Fibroblast of peridontal ligament (primary cell): ENCODE measurements around the gene NPHP3.
"Not testable (repeated sequence)": the region's sequence is repeated elsewhere in the genome, so short reads cannot be mapped to it uniquely, and the experiment has no call there.

Source experiments
- DNase-seq: peaks from one replicate; pipeline ENCODE4 v3.0.0-alpha.2; 2010; ENCODE audit errors: extremely low read depth

The NPHP3 gene

DNA sequence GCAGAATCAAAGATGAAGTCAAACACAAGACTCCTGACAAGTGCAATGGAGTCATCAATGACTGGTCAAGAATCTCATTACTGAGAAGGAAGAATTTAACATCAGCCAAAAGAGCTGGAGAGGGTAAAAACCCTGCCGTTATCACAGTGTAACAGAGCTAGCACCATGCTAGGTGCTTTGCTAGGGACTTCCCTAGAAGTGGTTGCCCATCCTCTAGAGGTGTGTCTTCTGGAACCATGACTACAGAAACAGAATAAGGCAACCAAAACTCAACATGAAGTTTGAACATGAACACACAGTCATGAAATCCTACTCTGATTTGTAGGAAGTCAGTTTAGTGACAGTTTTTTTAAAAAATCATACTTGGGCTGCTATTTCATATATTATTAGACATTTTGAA is 72.1 kb downstream of the NPHP3 start:
- DNase-seq = no peak

DNA sequence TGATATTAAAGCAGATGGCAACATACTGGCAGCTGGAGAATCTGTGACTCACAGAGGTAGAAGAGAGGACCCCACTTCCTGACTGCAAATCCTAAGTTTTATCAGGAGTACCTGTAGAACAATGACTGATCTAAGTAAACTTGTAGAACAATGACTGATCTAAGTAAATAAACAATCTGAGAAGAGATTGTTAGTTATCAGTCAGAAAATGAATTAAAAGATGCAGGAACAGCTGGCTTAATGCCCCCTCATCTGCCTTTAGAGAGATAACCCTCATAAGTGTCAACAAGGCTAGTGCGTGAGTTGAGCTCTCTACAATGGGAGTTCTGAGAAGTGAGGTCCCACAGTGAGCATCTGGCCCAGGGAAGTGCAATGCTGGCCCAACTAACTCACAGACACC is 77.2 kb downstream of the NPHP3 start:
- DNase-seq = no peak

DNA sequence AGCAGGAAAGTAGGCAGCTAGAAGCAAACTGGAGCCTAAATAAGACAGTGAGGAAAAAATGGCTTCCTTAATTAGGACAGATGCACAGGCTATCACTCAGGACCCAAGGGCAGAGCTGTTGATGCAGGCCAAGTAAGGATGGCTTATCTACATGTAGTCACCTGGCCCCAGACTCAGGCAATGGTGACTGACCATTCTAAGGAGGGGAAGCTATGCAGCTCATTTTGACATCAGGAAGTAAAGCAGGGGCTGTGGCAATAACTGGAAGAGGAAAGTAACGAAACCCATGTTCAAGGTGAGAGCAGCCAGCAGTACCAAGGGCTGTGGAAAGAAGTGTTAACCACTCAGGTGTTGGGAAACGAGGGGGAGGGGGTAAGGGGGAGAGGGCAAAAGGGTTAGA is 78.8 kb downstream of the NPHP3 start:
- no peak for DNase-seq

DNA sequence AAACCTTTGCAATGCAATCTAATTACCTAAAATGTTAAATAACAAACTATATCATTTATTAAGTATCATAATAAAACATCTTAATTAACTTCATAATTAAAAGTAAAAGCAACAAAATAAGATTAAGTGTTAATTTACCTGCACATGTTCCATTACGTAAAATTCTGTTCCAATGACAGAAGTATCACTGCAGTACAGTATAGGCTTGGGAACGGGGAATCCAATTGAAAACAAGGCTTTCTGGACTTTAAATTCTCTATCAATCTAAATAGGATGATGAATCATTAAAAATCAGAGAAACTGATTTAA is 79.7 kb downstream of the NPHP3 start:
- DNase-seq = no peak

DNA sequence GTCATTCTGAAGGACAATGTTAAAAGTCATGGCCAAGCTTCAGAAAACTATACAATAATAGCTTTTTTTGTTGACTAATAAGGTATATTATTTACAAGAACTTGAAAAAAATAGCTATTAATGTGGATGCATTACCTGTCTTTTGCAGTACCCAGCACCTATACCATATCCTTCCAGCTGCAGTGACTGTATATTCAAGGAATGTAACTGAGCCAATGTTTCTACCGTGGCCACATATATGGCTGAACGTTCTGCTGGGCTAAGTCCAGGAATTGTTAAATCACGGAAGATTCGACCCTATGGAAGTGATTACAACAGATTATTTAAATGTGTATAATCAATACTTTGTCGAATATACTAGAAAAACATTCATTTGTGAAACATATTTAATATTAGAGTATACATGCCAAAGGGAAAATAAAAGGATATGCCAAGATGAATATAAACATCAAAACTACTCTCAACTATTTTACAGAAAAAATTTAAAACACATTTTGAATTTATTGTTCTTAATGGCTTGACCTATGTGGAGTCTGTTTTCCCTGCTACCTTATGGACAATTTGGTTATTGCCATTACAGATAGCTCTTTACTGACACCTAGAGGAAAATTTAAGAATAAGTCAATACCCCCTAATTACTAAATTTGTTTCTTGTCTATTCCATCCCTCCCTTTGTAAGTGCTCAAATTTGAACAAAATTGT is 80.2 kb downstream of the NPHP3 start:
- peak; percentile 88 for DNase-seq

DNA sequence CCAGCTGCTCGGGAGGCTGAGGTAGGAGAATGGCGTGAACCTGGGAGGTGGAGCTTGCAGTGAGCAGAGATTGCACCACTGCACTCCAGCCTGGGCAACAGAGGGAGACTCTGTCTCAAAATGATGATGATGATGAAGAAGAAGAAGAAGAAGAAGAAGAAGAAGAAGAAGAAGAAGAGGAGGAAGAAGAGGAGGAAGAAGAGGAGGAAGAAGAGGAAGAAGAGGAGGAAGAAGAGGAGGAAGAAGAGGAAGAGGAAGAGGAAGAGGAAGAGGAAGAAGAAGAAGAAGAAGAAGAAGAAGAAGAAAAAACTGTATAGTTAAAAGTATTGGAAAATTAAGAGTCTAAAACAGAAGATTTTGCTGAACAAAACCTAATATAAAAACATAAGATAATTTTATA is 80.8 kb downstream of the NPHP3 start:
- DNase-seq = not testable (repeated sequence)

DNA sequence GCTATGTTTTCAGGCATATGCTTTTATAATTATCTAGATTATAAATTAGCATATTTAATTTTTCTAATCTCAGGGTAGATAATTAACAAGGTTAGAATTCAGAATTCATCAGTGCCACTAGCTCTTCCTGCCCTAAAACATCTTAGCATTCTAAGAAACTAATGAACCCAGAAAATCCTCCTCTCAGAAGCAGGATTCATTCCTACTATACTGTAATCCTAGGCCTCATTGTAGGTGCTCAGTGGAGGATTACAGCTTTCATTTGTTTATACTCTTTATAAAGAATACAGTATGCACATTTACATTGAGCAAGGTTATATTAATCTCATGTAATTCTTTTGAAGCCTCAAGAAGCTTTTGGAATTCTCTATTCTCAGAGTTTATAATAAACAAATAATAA is 83.5 kb downstream of the NPHP3 start:
- no peak for DNase-seq

DNA sequence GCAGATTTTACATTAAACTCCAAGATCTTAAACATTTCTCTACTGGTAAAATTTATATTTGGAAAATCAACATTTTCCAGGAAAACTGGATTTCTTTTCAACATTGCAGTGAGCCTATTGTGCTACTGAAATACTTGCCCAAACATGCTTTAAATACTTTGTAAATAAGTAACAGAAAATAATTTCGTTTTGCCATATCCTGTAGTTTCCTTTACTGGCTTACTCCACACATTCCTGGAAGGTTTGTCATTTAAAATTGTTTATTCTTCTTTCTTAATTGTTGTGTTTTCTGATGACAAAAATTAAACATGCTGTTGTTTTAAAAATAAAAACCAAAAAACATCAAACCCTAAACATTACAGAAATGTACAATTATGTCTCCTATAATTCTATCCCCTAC is 84.6 kb downstream of the NPHP3 start:
- DNase-seq = peak; percentile 64

DNA sequence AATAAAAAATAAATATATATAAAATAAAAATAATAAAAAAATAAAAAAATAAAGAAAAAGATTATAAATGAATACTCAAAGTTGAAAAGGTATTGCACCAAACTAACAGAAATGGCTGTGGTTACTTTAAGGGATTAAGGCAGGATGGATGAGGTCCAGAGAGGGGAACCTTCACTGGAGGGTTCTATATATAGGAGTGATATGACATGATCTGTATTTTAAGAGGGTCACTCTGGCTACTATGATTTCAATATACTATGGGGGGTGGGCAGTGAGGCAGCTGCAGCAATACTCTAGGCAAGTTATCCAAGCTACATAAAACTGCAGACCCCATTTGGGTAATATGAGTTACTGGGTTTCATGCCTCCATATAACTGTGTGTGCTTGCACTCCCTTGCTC is 87.2 kb downstream of the NPHP3 start:
- DNase-seq = no peak
